SK-N-SH (cell line): Measurements from ENCODE around the gene SLC9A8.

Experiments
- ELF1 ChIP-seq: IDR thresholded peaks from 2 replicates; pipeline ENCODE4 v1.4.0; 2012
- EP300 ChIP-seq, 2 experiments: IDR thresholded peaks; 2 replicates each; pipeline versions ENCODE4 v1.4.0 to v1.6.1; 2012; ENCODE audit warnings: borderline replicate concordance in 1 of 2, low read depth in 1 of 2, low read length in 1 of 2
- FOXJ3 ChIP-seq: sonication (generic); formaldehyde crosslinking; IDR thresholded peaks from 2 replicates; pipeline ENCODE4 v1.5.1; 2020; ENCODE audit warnings: mild to moderate bottlenecking, missing genetic modification reagents
- JUND ChIP-seq: IDR thresholded peaks from 2 replicates; pipeline ENCODE4 v1.4.0; 2012
- MXI1 ChIP-seq: IDR thresholded peaks from 2 replicates; pipeline ENCODE4 v1.6.1; 2012; ENCODE audit warnings: mild to moderate bottlenecking, low read depth, low read length, improper control_type of control experiment
- NRF1 ChIP-seq: IDR thresholded peaks from 2 replicates; pipeline ENCODE4 v1.6.1; 2012; ENCODE audit warnings: low read depth, mild to moderate bottlenecking, low read length
- POLR2AphosphoS5 ChIP-seq: IDR thresholded peaks from 2 replicates; pipeline ENCODE4 v1.6.1; 2012; ENCODE audit warnings: low read depth, low read length
- SIN3A ChIP-seq: IDR thresholded peaks from 2 replicates; pipeline ENCODE4 v1.6.1; 2012; ENCODE audit warnings: low read depth, mild to moderate bottlenecking, low read length, moderate library complexity, borderline replicate concordance
- YY1 ChIP-seq: IDR thresholded peaks from 2 replicates; pipeline ENCODE4 v1.4.0; 2012; ENCODE audit warnings: low read depth, mild to moderate bottlenecking
- TF ChIP-seq, protein P1 (sequence below): fragments of 200-600 bp; sonication (generic); IDR thresholded peaks from 2 replicates; pipeline ENCODE4 v1.6.1; 2017; ENCODE audit warnings: antibody characterized with exemption, mild to moderate bottlenecking, moderate library complexity
- TF ChIP-seq, protein P2 (sequence below): IDR thresholded peaks from 2 replicates; pipeline ENCODE4 v1.4.0; 2012; ENCODE audit warnings: low read depth
- TF ChIP-seq, protein P3 (sequence below): IDR thresholded peaks from 2 replicates; pipeline ENCODE4 v1.6.1; 2012; ENCODE audit warnings: mild to moderate bottlenecking, low read depth, low read length, moderate library complexity
- TF ChIP-seq, protein P4 (sequence below): fragments of 150-350 bp; IDR thresholded peaks from 2 replicates; pipeline ENCODE4 v1.6.1; 2016; ENCODE audit warnings: mild to moderate bottlenecking, low read depth, low read length

DNA sequence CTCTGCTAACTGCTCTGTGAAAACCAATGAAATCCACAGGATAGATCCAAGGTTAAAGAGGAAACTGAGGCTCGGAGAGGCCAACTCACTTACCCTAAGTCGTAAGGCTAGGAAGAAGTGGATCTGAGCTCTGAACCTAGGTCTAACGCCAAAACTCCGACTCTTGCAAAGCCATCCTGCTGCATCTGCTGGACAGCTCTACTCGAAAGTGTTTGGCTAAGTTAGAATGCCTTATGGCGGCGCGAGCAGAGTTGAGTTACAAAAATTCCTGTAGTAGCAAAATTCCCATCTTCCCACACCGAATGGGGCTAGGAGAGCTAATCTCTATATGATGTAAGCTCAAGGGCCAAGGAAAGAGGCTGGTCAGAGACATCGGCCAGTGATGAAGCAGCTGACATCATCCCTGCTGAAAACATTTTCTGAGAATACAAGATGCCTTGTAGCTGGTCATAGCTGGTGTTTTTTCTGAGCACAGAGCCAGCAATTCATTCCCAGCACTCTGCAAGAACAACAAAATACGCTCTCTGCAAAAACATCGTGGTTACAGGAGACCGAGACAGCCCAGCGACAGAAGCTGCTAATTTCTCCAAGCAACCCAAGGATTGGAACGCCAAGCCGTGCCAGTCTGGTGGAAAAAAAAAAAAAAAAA lies 100.9 kb downstream of the SLC9A8 start:
- TF ChIP-seq, protein P1, sequence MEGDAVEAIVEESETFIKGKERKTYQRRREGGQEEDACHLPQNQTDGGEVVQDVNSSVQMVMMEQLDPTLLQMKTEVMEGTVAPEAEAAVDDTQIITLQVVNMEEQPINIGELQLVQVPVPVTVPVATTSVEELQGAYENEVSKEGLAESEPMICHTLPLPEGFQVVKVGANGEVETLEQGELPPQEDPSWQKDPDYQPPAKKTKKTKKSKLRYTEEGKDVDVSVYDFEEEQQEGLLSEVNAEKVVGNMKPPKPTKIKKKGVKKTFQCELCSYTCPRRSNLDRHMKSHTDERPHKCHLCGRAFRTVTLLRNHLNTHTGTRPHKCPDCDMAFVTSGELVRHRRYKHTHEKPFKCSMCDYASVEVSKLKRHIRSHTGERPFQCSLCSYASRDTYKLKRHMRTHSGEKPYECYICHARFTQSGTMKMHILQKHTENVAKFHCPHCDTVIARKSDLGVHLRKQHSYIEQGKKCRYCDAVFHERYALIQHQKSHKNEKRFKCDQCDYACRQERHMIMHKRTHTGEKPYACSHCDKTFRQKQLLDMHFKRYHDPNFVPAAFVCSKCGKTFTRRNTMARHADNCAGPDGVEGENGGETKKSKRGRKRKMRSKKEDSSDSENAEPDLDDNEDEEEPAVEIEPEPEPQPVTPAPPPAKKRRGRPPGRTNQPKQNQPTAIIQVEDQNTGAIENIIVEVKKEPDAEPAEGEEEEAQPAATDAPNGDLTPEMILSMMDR, result no peak
- TF ChIP-seq ELF1, result no peak
- no peak for TF ChIP-seq POLR2AphosphoS5
- no peak for TF ChIP-seq SIN3A
- TF ChIP-seq, protein P2, sequence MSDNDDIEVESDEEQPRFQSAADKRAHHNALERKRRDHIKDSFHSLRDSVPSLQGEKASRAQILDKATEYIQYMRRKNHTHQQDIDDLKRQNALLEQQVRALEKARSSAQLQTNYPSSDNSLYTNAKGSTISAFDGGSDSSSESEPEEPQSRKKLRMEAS, result no peak
- no peak for TF ChIP-seq JUND
- TF ChIP-seq NRF1, result no peak
- TF ChIP-seq, protein P3, sequence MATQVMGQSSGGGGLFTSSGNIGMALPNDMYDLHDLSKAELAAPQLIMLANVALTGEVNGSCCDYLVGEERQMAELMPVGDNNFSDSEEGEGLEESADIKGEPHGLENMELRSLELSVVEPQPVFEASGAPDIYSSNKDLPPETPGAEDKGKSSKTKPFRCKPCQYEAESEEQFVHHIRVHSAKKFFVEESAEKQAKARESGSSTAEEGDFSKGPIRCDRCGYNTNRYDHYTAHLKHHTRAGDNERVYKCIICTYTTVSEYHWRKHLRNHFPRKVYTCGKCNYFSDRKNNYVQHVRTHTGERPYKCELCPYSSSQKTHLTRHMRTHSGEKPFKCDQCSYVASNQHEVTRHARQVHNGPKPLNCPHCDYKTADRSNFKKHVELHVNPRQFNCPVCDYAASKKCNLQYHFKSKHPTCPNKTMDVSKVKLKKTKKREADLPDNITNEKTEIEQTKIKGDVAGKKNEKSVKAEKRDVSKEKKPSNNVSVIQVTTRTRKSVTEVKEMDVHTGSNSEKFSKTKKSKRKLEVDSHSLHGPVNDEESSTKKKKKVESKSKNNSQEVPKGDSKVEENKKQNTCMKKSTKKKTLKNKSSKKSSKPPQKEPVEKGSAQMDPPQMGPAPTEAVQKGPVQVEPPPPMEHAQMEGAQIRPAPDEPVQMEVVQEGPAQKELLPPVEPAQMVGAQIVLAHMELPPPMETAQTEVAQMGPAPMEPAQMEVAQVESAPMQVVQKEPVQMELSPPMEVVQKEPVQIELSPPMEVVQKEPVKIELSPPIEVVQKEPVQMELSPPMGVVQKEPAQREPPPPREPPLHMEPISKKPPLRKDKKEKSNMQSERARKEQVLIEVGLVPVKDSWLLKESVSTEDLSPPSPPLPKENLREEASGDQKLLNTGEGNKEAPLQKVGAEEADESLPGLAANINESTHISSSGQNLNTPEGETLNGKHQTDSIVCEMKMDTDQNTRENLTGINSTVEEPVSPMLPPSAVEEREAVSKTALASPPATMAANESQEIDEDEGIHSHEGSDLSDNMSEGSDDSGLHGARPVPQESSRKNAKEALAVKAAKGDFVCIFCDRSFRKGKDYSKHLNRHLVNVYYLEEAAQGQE, result peak; percentile 79
- TF ChIP-seq, protein P4, sequence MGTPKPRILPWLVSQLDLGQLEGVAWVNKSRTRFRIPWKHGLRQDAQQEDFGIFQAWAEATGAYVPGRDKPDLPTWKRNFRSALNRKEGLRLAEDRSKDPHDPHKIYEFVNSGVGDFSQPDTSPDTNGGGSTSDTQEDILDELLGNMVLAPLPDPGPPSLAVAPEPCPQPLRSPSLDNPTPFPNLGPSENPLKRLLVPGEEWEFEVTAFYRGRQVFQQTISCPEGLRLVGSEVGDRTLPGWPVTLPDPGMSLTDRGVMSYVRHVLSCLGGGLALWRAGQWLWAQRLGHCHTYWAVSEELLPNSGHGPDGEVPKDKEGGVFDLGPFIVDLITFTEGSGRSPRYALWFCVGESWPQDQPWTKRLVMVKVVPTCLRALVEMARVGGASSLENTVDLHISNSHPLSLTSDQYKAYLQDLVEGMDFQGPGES, result no peak
- no peak for TF ChIP-seq EP300 (IDR thresholded peaks at IDR 0.05; ENCODE audit: borderline replicate concordance in 1 of 2, low read depth in 1 of 2, low read length in 1 of 2)
- TF ChIP-seq YY1, result no peak
- TF ChIP-seq MXI1, result no peak
- no peak for TF ChIP-seq FOXJ3 (CRISPR knock-in tag)
